GM12872 (cell line): ENCODE results near the gene APRT.

Source experiments
- CTCF ChIP-seq: IDR thresholded peaks from 3 replicates; pipeline ENCODE4 v1.5.1; 2011; ENCODE audit warnings: low read depth, mild to moderate bottlenecking, low read length, moderate library complexity; ENCODE audit not compliant: insufficient read depth

The APRT gene

GRCh38 chr16:88766975-88767374 lies 44.8 kb downstream of the APRT start:
- no peak for TF ChIP-seq CTCF

- TF ChIP-seq CTCF = no peak
Observed at GRCh38 chr16:88764913-88765349, 46.8 kb downstream of the APRT start.

- TF ChIP-seq CTCF = no peak
Observed at GRCh38 chr16:88764080-88764479, 47.6 kb downstream of the APRT start.

GRCh38 chr16:88763502-88764053 lies 48.1 kb downstream of the APRT start:
- no peak for TF ChIP-seq CTCF

- TF ChIP-seq CTCF = no peak
Observed at GRCh38 chr16:88762941-88763340, 48.8 kb downstream of the APRT start.

- TF ChIP-seq CTCF = no peak
Observed at GRCh38 chr16:88762258-88762870, 49.4 kb downstream of the APRT start.

GRCh38 chr16:88761830-88762229 lies 49.9 kb downstream of the APRT start:
- no peak for TF ChIP-seq CTCF

GRCh38 chr16:88761143-88761534 lies 50.6 kb downstream of the APRT start:
- TF ChIP-seq CTCF = no peak
